Esophagus muscularis mucosa (tissue), 4 donors: ENCODE measurements around the gene IGFN1. TPM values are rescaled to one million over a fixed set of nuclear protein-coding genes. Genes with fewer than 3 reads are reported as not detected.
A peak's percentile ranks its signal among the peaks of the same experiment; 100 is the strongest.

Experiments
- DNase-seq: peaks from one replicate; pipeline ENCODE4 v3.0.0-alpha.2; 2017; ENCODE audit errors: extremely low spot score
- H3K27ac ChIP-seq, 4 donors: fragments of 200-600 bp; sonication (generic); replicated peaks in 1 of 4; 1 replicate in 3 of 4; 2 replicates in 1 of 4; pipeline ENCODE4 v1.5.1; 2016 to 2019; ENCODE audit warnings: mild to moderate bottlenecking in 1 of 4
- H3K27me3 ChIP-seq, 4 donors: fragments of 200-600 bp; sonication (generic); one replicate each; pipeline versions ENCODE4 v1.5.1 to v1.6.0; 2016 to 2019
- H3K36me3 ChIP-seq, 4 donors: fragments of 200-600 bp; sonication (generic); one replicate each; pipeline ENCODE4 v1.5.1; 2016 to 2019
- H3K4me1 ChIP-seq, 4 donors: fragments of 200-600 bp; sonication (generic); one replicate each; pipeline ENCODE4 v1.5.1; 2016 to 2019
- H3K4me3 ChIP-seq, 4 donors: fragments of 200-600 bp; sonication (generic); 1 replicate in 2 of 4; 2 replicates in 2 of 4; pipeline ENCODE4 v1.5.1; 2016 to 2019; ENCODE audit warnings: mild to moderate bottlenecking in 4 of 4, moderate library complexity in 1 of 4
- H3K9me3 ChIP-seq, 4 donors: fragments of 200-600 bp; sonication (generic); 1 replicate in 3 of 4; 2 replicates in 1 of 4; pipeline ENCODE4 v1.5.1; 2016 to 2019
- CTCF ChIP-seq, 3 experiments: fragments of 200-600 bp in 2 of 3; fragments of 450-650 bp in 1 of 3; sonication (generic) in 2 of 3; IDR thresholded peaks; one replicate each; pipeline ENCODE4 v1.5.1; 2017 to 2019; ENCODE audit warnings: antibody characterized with exemption in 3 of 3, mild to moderate bottlenecking in 2 of 3, moderate library complexity in 1 of 3
- EP300 ChIP-seq: sonication (generic); formaldehyde crosslinking; IDR thresholded peaks from one replicate; pipeline ENCODE4 v1.6.1; 2017; ENCODE audit warnings: antibody characterized with exemption
- POLR2A ChIP-seq: fragments of 450-650 bp; IDR thresholded peaks from one replicate; pipeline ENCODE4 v1.6.1; 2017; ENCODE audit warnings: antibody characterized with exemption, moderate library complexity, mild to moderate bottlenecking, low read depth
- POLR2AphosphoS5 ChIP-seq, 2 donors: sonication (generic); formaldehyde crosslinking; IDR thresholded peaks; one replicate each; pipeline ENCODE4 v1.6.1; 2017; ENCODE audit warnings: antibody characterized with exemption in 2 of 2
- whole genome bisulfite sequencing: methylation state at CpG from one replicate; pipeline ENCODE4 v1.1.5; 2018; 5-methylcytosine and 5-hydroxymethylcytosine counted together
- intact Hi-C: fragments of 100-400 bp; cut with DNase I; formaldehyde crosslinking; loops from one replicate; pipeline ENCODE4 v1.15.1; 2023
- total RNA-seq, 4 donors: library from RNA; depleted of rRNA; stranded (reverse); fragments of >200 nt; gene quantifications; one replicate each; pipeline versions ENCODE4 v1.1.0 to v1.2.1, GENCODE V29; 2016

The IGFN1 gene
- total RNA-seq, 4 donors from 2014 or later, result not detected

GRCh38 chr1:201169203-201169602, 21.4 kb upstream of the IGFN1 start:
- peaks cover 12 to 14% (median 13%) of the 10 kb centered on the region in 4 donors for H3K4me1 ChIP-seq
- DNase-seq, result no peak
- H3K27me3 ChIP-seq, result no peaks in the 10 kb centered on the region
- no peaks in the 10 kb centered on the region for H3K9me3 ChIP-seq
- no peak overlapping the region for H3K4me3 ChIP-seq
- no peak overlapping the region for H3K27ac ChIP-seq
- intact Hi-C loops, result no loop called here
- no peak for TF ChIP-seq CTCF (IDR thresholded peaks at IDR 0.05)
- TF ChIP-seq POLR2AphosphoS5 (IDR thresholded peaks at IDR 0.05), result no peak
- TF ChIP-seq EP300, result no peak
- TF ChIP-seq POLR2A, result no peak
- 64% methylated on average over 3 of the region's 3 CpGs for WGBS
- no peaks in the 10 kb centered on the region for H3K36me3 ChIP-seq

GRCh38 chr1:201169971-201170532, 20.6 kb upstream of the IGFN1 start:
- WGBS, result 88% methylated on average over 2 of the region's 2 CpGs
- TF ChIP-seq EP300 (no peak), POLR2AphosphoS5 (IDR thresholded peaks at IDR 0.05) (no peak), CTCF (IDR thresholded peaks at IDR 0.05) (no peak), POLR2A (no peak)
- Histone ChIP-seq H3K36me3 (no peaks in the 10 kb centered on the region), H3K9me3 (no peaks in the 10 kb centered on the region), H3K27me3 (no peaks in the 10 kb centered on the region), H3K4me1 (peaks cover 12 to 14% (median 13%) of the 10 kb centered on the region in 4 donors), H3K4me3 (peak overlapping the region; percentile 62 to 74 (median 64)), H3K27ac (peak overlapping the region; percentile 82 to 93 (median 90))
- intact Hi-C loops, result no loop called here
- no peak for DNase-seq

GRCh38 chr1:201170533-201171062, 20.0 kb upstream of the IGFN1 start:
- intact Hi-C loops, result no loop called here
- no peaks in the 10 kb centered on the region for H3K9me3 ChIP-seq
- peak; percentile 97 for DNase-seq
- H3K36me3 ChIP-seq, result no peaks in the 10 kb centered on the region
- peak overlapping the region; percentile 62 to 74 (median 64) for H3K4me3 ChIP-seq
- H3K4me1 ChIP-seq, result peaks cover 12 to 14% (median 13%) of the 10 kb centered on the region in 4 donors
- peak overlapping the region; percentile 82 to 93 (median 90) for H3K27ac ChIP-seq
- TF ChIP-seq CTCF (IDR thresholded peaks at IDR 0.05) (no peak), EP300 (no peak), POLR2A (peak; percentile 78), POLR2AphosphoS5 (IDR thresholded peaks at IDR 0.05) (peak; percentile 92 to 98)
- 11% methylated on average over 21 of the region's 26 CpGs for WGBS
- no peaks in the 10 kb centered on the region for H3K27me3 ChIP-seq

- H3K4me3 ChIP-seq, result peak overlapping the region; percentile 62 to 74 (median 64)
- intact Hi-C loops, result no loop called here
- H3K27ac ChIP-seq, result peak overlapping the region; percentile 82 to 93 (median 90)
- H3K27me3 ChIP-seq, result no peaks in the 10 kb centered on the region
- peaks cover 12 to 14% (median 13%) of the 10 kb centered on the region in 4 donors for H3K4me1 ChIP-seq
- DNase-seq, result no peak
- WGBS, result 37% methylated on average over 13 of the region's 48 CpGs
- H3K36me3 ChIP-seq, result no peaks in the 10 kb centered on the region
- TF ChIP-seq CTCF (IDR thresholded peaks at IDR 0.05), result peak in 2 of 3 experiments; percentile 17 to 32
- no peak for TF ChIP-seq EP300
- H3K9me3 ChIP-seq, result no peaks in the 10 kb centered on the region
Observed at GRCh38 chr1:201171063-201172036, 19.3 kb upstream of the IGFN1 start.
